Kidney tubule cell (primary cell): ENCODE measurements around the gene TFAP2C.
"Not testable (repeated sequence)": the region's sequence is repeated elsewhere in the genome, so short reads cannot be mapped to it uniquely, and the experiment has no call there.

Experiments used
- DNase-seq: peaks from one replicate; pipeline ENCODE4 v3.0.0-alpha.2; 2018; ENCODE audit warnings: low spot score

TFAP2C gene

DNA sequence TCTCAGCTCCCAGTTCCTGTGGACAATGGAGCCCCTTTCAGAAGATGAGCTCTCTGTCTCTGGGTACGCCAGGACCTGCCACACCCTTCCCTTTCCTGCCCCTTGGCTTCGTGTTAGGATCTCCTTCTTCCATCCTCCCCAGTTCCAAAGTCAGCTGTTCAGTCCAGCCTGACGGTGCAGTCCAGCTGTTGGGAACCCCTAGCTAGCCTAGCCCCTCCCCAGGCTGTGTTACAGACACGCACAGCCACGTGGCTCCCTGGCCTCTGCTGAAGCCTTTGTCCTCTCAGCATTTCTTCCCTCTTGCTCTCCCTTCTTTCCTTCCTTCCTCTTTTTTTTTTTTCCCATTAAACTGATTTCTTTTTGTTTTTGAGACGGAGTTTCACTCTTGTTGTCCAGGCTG, 12.4 kb upstream of the TFAP2C start:
- DNase-seq: no peak

DNA sequence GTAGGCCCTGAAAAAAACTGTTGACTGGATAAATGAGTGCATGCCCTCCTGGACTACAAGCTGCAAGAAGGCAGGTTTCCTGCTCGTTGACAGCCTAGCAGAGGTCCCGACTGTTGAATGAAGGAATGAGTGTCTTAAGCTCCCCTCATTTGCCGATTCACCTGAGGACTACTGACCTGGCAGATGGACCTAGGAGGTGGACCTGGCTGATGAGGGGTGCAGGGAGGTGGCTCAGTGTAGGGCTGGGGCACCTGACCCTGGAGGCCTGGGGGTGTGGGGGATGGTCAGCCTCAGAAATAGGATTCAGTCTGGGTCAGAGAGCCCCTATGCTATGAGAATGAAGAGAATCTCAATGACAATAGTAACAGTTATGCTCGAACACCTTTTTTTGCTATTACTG, 11.6 kb upstream of the TFAP2C start:
- DNase-seq: no peak

DNA sequence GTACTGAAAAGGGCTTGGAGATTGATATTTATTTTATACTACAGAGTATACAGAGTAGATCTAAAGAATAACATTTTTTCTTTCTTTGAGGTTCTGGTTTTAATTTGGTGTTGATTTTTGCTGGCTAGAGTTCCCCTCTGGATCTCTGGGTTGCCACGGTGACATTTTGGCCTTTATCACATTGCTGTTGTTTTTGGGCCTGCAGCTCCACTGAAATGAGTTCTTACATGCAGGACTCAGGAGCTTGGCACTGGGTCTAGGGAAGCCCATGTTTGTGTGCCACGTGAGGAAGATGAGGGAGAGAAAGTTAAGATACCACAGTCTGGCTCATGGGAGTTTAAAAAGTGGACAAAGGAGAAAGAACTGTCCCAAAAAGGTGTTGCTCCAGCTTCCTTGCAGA, 7.4 kb upstream of the TFAP2C start:
- no peak for DNase-seq

- DNase-seq: not testable (repeated sequence)
Observed at GRCh38 chr20:56623930-56624329, 5.2 kb upstream of the TFAP2C start.

- DNase-seq: no peak
Observed at GRCh38 chr20:56624786-56625681, 4.1 kb upstream of the TFAP2C start.

- no peak for DNase-seq
Observed at GRCh38 chr20:56625837-56626236, 3.3 kb upstream of the TFAP2C start.

GRCh38 chr20:56626367-56627121, 2.6 kb upstream of the TFAP2C start:
- peak; percentile 25 for DNase-seq

- DNase-seq: no peak
Observed at GRCh38 chr20:56627122-56628014, 1.7 kb upstream of the TFAP2C start.

DNA sequence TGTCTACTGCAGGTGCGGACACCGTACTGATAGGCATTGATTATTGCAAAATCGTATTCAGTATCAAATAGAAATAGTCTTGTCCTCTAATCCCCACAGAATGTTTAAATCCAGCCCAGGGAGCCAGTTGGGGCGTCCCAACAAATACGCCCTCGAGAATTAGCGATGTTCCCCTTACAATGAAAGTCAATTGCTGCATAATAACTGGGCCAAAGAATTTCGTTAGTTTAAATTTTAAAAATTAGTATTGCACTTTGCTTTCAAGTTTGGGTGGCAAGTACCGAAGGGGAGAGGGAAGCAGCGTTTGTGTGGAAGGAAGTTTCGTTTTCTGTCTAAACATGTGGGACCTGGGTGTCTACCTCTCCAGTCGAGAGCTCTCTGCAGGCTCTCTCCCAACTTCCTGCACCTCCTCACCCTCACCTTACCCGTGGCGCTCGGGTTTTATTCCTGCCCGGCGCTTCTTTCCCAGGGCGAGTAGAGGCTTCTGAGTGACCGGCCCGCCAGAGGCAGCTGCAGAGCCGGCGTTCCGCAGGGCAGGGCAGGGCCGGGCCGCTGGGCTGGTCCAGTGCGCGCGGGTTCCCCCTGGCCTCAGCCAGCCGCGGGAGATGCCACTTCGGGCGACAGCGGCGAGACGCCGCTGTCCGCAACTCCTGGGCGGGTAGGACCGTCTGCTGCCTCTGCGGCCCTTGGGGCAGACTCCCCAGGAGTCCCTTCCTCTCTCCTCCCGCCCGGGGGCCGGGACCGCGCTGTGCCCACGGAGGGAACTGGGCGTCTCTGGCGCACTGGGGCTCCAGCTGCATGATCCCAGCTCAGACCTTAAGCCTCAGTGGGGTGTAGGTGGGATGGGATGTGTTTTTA, 862 bp upstream of the TFAP2C start:
- peak; percentile 28 for DNase-seq

DNA sequence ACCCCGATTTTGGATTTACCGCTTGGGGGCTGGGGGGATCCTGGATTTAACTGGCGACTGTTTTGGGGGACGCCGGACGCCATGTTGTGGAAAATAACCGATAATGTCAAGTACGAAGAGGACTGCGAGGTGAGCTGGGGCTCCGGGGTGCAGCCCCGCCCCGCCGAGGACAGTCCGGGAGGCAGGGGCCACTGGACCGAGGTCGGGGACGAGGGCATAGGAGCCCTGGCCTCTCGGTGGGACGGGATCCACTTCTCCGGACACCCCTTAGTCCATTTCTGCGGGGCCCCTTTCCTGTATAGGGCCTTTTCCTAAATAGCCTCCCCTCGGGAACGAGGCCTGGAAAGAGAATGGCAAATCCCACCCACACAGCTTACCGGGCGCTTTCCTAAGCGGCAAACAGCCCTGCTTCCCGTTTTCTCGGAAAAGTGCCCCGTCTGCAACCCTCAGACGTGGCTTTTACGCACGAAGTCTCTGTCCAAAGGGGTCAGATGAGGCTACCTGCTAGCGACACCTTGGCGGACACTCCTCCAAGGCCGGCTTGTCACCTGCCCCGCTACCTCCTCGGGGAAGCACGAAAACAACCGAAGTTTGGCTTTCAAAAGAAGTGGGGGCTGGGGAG, 469 bp downstream of the TFAP2C start:
- no peak for DNase-seq

GRCh38 chr20:56630086-56630493, 984 bp downstream of the TFAP2C start:
- DNase-seq: peak; percentile 63

- no peak for DNase-seq
Observed at GRCh38 chr20:56630506-56631317, 1.6 kb downstream of the TFAP2C start.

DNA sequence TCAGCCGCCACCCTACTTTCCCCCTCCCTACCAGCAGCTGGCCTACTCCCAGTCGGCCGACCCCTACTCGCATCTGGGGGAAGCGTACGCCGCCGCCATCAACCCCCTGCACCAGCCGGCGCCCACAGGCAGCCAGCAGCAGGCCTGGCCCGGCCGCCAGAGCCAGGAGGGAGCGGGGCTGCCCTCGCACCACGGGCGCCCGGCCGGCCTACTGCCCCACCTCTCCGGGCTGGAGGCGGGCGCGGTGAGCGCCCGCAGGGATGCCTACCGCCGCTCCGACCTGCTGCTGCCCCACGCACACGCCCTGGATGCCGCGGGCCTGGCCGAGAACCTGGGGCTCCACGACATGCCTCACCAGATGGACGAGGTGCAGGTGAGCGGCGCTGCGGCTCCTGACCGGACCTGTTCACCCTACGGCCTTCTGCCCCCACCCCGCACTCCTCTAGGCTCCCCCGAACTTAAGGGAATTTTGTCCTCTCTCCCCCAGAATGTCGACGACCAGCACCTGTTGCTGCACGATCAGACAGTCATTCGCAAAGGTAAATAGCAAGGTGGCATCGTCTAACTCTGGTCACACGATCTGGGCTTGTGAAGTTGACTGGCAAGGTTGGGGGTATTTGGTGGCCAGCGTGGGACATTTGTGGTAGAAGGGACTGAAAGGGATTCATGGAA, 2.3 kb downstream of the TFAP2C start:
- DNase-seq: no peak

DNA sequence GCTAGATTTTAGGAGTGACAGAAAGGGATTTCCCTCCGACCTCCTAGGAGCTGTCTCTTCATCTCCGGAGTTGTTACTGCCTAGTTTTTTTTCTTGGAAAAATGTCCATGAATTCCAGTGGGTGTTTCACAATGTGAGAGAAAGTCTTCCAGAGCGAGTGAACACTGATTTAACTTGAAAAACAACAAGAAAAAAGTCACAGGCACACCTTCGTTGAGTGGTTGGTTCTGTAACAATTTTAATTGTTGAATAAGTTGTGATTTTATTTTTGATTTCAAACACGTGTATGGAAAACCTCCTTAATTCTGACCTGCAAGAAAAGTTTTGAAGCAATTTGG, 2.9 kb downstream of the TFAP2C start:
- no peak for DNase-seq

DNA sequence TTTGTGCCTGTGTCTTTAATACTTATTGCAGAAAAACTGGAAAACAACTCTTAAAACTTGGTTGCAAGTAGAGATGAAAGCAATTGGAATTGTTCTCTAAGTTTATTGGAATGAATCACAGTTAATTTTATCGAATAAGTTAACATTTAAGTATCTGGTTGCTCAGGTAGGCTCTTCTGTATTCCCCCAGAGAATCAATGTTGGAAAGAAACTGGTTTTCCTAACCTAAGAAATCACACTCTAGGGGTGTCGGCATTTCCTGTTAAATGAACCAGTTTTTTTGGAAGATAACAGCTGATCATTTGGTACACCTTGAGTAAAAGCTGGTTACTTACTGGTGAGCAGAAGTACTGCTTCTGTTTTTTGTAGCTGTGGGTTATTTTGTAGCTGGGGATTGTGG, 5.2 kb downstream of the TFAP2C start:
- DNase-seq: no peak

DNA sequence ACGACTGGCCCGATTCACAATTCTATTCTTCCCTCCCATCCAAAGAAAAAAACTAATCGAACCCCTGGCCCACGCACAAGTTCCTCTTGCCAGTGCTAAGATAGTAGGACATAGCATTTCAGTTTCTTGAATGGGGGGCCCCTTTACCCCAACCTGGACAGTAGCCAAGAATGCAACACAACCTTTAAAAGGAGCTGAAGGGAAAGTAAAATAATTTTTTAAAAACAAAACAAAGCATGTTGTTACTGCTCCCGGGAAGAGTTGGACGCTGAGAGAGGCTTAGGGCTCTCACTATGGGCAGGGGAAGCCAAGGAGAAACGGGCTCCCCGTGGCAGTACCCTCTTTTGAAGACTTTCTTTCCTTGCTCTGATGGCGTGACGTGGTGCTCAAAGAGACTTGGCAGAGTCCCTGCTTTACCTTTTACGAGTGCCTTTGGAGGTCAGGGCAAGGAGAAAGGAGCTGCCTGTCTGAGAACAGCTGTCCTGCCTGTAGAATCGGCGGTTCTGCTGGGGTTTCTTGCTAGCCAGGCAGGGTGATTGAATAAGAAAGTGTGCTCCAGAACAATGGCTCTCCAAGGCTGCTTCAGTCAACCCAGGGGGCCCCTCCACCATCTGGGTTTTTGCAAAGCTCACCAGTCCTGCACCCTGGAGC, 5.8 kb downstream of the TFAP2C start:
- no peak for DNase-seq

- DNase-seq: peak; percentile 68
Observed at GRCh38 chr20:56636716-56637115, 7.6 kb downstream of the TFAP2C start.

- DNase-seq: no peak
Observed at GRCh38 chr20:56637576-56637975, 8.5 kb downstream of the TFAP2C start.

- no peak for DNase-seq
Observed at GRCh38 chr20:56646599-56646998, 17.5 kb downstream of the TFAP2C start.
